Upper lobe of left lung (tissue), 4 donors: ENCODE measurements around the gene ADAMTS4.

Experiments used
- CTCF ChIP-seq, 6 experiments: fragments of 450-650 bp in 4 of 6; fragments of 200-600 bp in 2 of 6; sonication (generic) in 2 of 6; IDR thresholded peaks; one replicate each; pipeline ENCODE4 v1.5.1; 2016 to 2019; ENCODE audit warnings: antibody characterized with exemption in 6 of 6
- EP300 ChIP-seq, 4 donors: sonication (generic); formaldehyde crosslinking; IDR thresholded peaks; one replicate each; pipeline ENCODE4 v1.5.1; 2017; ENCODE audit warnings: antibody characterized with exemption in 4 of 4, control low read depth in 2 of 4

- TF ChIP-seq EP300 (IDR thresholded peaks at IDR 0.05) (peak in 1 of 4 donors; percentile 13), CTCF (IDR thresholded peaks at IDR 0.05) (no peak)
Measured at GRCh38 chr1:161225178-161225533, 26.3 kb upstream of the ADAMTS4 start.
